ENCODE data around the gene SNRPA.
A peak's percentile ranks its signal among the peaks of the same experiment; 100 is the strongest.

- TF ChIP-seq, protein P1, sequence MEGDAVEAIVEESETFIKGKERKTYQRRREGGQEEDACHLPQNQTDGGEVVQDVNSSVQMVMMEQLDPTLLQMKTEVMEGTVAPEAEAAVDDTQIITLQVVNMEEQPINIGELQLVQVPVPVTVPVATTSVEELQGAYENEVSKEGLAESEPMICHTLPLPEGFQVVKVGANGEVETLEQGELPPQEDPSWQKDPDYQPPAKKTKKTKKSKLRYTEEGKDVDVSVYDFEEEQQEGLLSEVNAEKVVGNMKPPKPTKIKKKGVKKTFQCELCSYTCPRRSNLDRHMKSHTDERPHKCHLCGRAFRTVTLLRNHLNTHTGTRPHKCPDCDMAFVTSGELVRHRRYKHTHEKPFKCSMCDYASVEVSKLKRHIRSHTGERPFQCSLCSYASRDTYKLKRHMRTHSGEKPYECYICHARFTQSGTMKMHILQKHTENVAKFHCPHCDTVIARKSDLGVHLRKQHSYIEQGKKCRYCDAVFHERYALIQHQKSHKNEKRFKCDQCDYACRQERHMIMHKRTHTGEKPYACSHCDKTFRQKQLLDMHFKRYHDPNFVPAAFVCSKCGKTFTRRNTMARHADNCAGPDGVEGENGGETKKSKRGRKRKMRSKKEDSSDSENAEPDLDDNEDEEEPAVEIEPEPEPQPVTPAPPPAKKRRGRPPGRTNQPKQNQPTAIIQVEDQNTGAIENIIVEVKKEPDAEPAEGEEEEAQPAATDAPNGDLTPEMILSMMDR (IDR thresholded peaks at IDR 0.05; ENCODE audit: borderline replicate concordance, extremely low read depth, low read length, poor library complexity, severe bottlenecking), result peak; percentile 52
- no peak for TF ChIP-seq EZH2 (IDR thresholded peaks at IDR 0.05; ENCODE audit: borderline replicate concordance, low read depth, low read length, severe bottlenecking)
Observed at GRCh38 chr19:40807147-40808020, 56.4 kb downstream of the SNRPA start.
